GM20000 (cell line): ENCODE results near the gene TRAK1.

Experiments used
- DNase-seq: peaks from one replicate; pipeline ENCODE4 v3.0.0; 2012; ENCODE audit warnings: low spot score
- TF ChIP-seq, protein P1 (sequence below): IDR thresholded peaks from 2 replicates; pipeline ENCODE4 v1.5.1; 2012; ENCODE audit warnings: mild to moderate bottlenecking, control low read depth; ENCODE audit errors: extremely low read depth, missing control alignments

TRAK1 gene

DNA sequence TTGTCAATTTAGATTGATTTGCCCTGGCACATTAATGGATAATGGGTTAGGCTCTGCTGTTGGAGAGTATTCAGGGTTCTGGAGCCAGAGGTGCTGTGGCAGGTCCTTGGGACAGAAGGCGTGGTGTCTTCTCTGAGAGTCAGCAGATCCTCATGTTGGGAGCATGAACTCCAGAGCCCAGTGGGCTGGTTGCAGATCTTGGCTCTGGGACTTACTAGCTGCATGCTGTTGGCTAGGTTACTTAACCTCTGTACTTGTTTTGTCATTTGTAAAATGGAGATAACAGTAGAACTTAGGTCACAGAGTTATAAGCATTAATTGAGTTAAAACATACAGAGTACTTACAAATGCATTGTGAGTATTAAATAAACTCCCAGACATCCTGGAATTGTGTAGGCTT is 97.2 kb downstream of the TRAK1 start:
- DNase-seq = no peak
- TF ChIP-seq, protein P1, sequence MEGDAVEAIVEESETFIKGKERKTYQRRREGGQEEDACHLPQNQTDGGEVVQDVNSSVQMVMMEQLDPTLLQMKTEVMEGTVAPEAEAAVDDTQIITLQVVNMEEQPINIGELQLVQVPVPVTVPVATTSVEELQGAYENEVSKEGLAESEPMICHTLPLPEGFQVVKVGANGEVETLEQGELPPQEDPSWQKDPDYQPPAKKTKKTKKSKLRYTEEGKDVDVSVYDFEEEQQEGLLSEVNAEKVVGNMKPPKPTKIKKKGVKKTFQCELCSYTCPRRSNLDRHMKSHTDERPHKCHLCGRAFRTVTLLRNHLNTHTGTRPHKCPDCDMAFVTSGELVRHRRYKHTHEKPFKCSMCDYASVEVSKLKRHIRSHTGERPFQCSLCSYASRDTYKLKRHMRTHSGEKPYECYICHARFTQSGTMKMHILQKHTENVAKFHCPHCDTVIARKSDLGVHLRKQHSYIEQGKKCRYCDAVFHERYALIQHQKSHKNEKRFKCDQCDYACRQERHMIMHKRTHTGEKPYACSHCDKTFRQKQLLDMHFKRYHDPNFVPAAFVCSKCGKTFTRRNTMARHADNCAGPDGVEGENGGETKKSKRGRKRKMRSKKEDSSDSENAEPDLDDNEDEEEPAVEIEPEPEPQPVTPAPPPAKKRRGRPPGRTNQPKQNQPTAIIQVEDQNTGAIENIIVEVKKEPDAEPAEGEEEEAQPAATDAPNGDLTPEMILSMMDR = no peak

DNA sequence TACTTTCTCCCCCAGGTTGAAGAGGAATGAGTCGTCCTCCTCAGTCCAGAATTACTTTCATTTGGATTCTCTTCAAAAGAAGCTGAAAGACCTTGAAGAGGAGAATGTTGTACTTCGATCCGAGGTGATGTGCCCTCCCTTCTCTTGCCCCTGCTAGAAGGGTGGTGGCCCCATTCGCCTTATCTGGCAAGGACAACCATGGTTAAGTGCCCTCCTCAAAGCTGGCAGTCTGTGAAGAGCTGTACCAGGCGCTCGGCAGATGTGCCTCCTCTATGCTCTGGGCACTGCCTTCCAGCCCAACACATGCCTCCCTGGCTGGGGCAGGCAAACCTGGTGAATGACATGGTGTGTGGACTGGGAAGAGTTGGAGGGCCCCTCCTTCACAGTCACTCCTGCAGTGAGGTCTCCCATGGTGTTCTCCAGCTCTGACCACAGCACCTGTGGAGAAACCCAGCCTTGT is 97.9 kb downstream of the TRAK1 start:
- TF ChIP-seq, protein P1 = no peak
- DNase-seq = no peak

DNA sequence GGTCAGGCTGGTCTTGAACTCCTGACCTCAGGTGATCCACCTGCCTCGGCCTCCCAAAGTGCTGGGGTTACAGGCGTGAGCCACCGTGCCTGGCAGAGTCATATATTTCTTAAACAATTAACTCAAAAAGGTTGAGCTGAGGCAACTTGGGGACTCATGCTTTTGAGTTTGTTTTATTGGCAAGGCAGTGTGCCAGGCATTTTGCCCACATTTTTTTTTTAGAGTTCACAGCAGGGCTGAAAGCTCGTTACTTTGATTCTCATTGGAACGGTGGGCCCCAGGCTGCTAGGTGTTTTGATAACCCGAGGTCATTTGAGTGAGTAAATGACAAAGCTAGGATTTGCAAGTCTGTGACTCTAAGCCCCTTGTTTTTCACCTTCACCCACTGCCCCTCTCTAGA is 98.6 kb downstream of the TRAK1 start:
- TF ChIP-seq, protein P1 = no peak

DNA sequence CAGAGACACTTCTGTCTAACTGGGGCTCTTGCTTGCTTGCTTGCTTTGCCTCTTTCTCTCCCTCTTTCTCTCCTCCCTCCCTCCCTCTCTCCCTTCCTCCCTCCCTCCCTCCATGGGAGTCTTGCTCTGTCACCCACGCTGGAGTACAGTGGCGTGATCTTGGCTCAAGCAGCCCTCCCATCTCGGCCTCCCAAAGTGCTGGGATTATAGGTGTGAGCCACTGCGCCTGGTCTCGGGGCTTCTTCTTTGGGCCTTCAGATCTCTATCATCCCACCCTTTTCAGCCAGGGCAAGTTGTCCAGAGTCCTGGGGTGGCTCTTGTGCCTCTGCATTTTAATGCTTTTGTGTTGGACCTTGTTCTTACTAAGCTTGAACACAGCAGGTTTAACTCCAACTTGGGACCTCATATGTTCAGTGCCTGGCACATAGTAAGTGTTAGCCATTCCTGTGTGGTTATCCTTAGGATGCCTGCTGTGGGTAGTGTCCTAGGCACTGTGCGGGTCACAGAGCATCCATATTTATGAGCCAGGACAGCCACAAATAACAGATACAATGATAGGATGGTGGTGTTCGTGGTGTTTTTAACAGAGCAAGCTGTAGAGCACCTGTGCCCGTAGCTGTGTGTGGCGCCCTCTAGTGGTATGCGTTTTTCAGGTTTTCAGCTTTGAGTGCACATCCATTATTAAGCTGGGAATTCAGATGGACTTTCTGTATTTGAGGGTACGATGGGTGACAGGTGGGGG is 99.7 kb downstream of the TRAK1 start:
- peak; percentile 54 for DNase-seq
- TF ChIP-seq, protein P1 = peak; percentile 71

More for the DNA sequence above, 98.6 kb downstream of the TRAK1 start:
- DNase-seq = no peak

DNA sequence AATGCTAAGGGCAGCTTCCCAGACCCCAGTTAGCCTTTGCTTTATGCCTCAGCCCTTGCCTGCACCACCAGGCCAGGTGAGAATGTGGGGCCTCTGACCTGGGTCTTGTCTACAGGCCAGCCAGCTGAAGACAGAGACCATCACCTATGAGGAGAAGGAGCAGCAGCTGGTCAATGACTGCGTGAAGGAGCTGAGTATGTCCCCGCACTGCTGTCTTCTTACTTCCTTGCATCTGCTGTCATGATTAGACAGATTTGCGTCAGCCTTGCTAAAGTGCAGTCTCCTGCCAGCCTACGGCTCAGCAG is 100.2 kb downstream of the TRAK1 start:
- TF ChIP-seq, protein P1 = no peak
- no peak for DNase-seq

DNA sequence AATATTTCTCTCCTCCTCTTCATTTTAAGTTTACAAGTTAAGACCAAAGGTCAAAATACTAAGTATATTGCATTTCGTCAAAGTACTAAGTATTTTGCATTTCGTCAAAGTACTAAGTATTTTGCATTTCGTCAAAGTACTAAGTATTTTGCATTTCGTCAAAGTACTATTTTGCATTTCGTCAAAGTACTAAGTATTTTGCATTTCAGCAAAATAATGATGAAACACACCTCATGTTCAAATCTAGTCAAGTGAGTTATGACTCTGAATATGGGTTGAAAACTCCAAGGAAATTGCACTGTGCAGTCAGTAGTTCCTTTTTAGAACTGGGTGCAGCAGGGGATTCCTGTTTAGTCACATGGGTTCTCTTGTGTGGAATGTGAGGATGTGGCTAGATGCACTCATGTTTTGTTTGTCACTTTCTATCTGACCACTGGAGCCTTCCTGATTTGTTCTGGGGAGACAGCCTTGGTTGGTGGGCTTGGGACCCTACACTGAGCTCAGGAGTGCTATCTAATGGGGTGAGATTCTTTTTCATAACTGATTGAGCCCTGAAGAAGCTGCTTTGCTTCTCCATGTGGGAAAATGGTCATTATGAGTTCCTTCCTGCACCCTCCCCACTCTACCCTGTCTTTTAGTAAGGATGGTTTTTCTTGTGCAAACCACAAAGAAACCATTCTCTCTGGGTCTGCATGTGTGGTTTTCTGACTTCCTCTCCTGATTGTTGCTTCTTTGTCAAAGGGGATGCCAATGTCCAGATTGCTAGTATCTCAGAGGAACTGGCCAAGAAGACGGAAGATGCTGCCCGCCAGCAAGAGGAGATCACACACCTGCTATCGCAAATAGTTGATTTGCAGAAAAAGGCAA is 101.4 kb downstream of the TRAK1 start:
- TF ChIP-seq, protein P1 = no peak
- DNase-seq = peak; percentile 34

DNA sequence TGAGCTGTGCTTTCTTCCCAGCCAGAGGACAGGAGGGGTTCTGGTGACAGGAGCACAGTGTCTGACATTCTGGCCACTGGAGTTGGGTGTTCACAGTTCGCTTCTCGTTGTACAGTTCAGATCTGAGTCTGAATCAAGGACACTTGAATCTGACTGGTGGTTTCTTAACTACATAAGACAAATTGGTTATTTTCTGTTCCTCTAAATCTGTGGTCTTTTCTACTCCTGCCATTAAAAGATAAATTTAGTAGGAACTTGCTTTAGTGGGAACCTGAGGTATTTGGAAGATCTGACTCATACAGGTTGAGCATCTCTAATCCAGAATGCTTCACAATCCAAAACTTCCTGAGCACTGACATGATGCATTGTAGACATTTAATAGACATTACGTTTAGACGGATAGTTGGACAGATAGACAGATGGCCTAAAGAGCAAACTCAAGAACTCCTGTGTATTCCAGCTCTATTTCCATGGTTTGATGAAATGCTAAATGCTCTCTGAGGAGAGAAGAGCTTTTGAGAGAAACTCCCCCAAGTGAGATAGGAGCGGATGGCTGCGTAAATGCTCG is 103.9 kb downstream of the TRAK1 start:
- DNase-seq = peak; percentile 35
- TF ChIP-seq, protein P1 = no peak
